Panc1 (cell line): ENCODE results near the gene VOPP1. TPM values are rescaled to one million over a fixed set of nuclear protein-coding genes. Genes with fewer than 3 reads are reported as not detected.

Experiments
- ATAC-seq: fragments of 200-7000 bp; cut with Tn5 transposase; 2 replicates; pipeline ENCODE4 v1.9.1; 2020; ENCODE audit warnings: mild to moderate bottlenecking, moderate library complexity
- BruUV-seq: library from RNA; stranded (reverse); fragments of 400-500 nt; replicated peaks from 2 replicates; lab custom pipeline; 2021; lab: Mats Ljungman, UMichigan
- CTCF ChIA-PET: fragments of 300-600 bp; sonication (Branson Sonifier 250); formaldehyde crosslinking; loops from one replicate; lab custom pipeline; 2022; ENCODE audit warnings: antibody characterized with exemption; lab: Charles Lee
- POLR2A ChIA-PET: fragments of 300-600 bp; sonication (Branson Sonifier 250); formaldehyde crosslinking; loops from one replicate; lab custom pipeline; 2022; ENCODE audit warnings: antibody characterized with exemption; lab: Charles Lee
- DNase-seq: peaks from one replicate; pipeline ENCODE4 v3.0.0-alpha.2; 2010; ENCODE audit warnings: low read depth, low spot score
- H3K27ac ChIP-seq: 2 replicates; pipeline ENCODE4 v1.5.1; 2011; ENCODE audit warnings: mild to moderate bottlenecking, low read length, inconsistent platforms
- H3K27me3 ChIP-seq: fragments of 200-500 bp; sonication (Bioruptor generic); 2 replicates; pipeline ENCODE4 v1.6.0; 2014; ENCODE audit warnings: low read length, inconsistent platforms; ENCODE audit not compliant: control insufficient read depth, insufficient read depth
- H3K36me3 ChIP-seq: fragments of 200-500 bp; sonication (Bioruptor generic); 2 replicates; pipeline ENCODE4 v1.5.1; 2014; ENCODE audit warnings: inconsistent platforms, mild to moderate bottlenecking, low read length, moderate library complexity; ENCODE audit not compliant: control insufficient read depth, insufficient read depth
- H3K4me1 ChIP-seq: 2 replicates; pipeline ENCODE4 v1.5.1; 2011; ENCODE audit warnings: inconsistent platforms, mild to moderate bottlenecking, low read length, moderate library complexity; ENCODE audit not compliant: control insufficient read depth, insufficient read depth
- H3K4me3 ChIP-seq, 2 experiments: 2 replicates each; pipeline ENCODE4 v1.5.1; 2011 to 2012; ENCODE audit warnings: low read depth in 2 of 2, low read length in 2 of 2, mild to moderate bottlenecking in 2 of 2, inconsistent platforms in 1 of 2, moderate library complexity in 1 of 2
- H3K9me3 ChIP-seq: fragments of 200-500 bp; sonication (Bioruptor generic); 2 replicates; pipeline ENCODE4 v1.5.1; 2014; ENCODE audit warnings: low read depth, mild to moderate bottlenecking, inconsistent platforms, low read length, moderate library complexity; ENCODE audit not compliant: control insufficient read depth, insufficient read depth
- CTCF ChIP-seq: fragments of 450-650 bp; IDR thresholded peaks from 2 replicates; pipeline ENCODE4 v1.5.1; 2017; ENCODE audit warnings: mild to moderate bottlenecking
- POLR2AphosphoS5 ChIP-seq: IDR thresholded peaks from 2 replicates; pipeline ENCODE4 v1.6.1; 2012; ENCODE audit warnings: mild to moderate bottlenecking, low read depth, low read length, moderate library complexity
- REST ChIP-seq, 2 experiments: IDR thresholded peaks; 2 replicates each; pipeline ENCODE4 v1.6.1; 2011 to 2012; ENCODE audit warnings: low read depth in 2 of 2, control low read depth in 1 of 2, low read length in 1 of 2, mild to moderate bottlenecking in 1 of 2, moderate library complexity in 1 of 2; ENCODE audit not compliant: insufficient read depth in 1 of 2
- SIN3A ChIP-seq: IDR thresholded peaks from 2 replicates; pipeline ENCODE4 v1.6.1; 2012; ENCODE audit warnings: low read depth, mild to moderate bottlenecking, low read length, moderate library complexity, borderline replicate concordance; ENCODE audit not compliant: insufficient read depth
- TCF7L2 ChIP-seq: IDR thresholded peaks from 2 replicates; pipeline ENCODE4 v1.6.1; 2011; ENCODE audit warnings: mild to moderate bottlenecking, low read depth, low read length, inconsistent platforms
- in situ Hi-C: cut with HindIII; loops from 2 replicates; pipeline ENCODE4 v1.10.0; 2016; ENCODE audit warnings: low sequenced_read_pairs, low pct_unique_long_range_greater_than_20kb
- intact Hi-C: fragments of 100-400 bp; cut with micrococcal nuclease; formaldehyde crosslinking; loops from one replicate; pipeline ENCODE4 v1.10.0; 2022; ENCODE audit not compliant: unreplicated experiment
- total RNA-seq: library from RNA; stranded (reverse); gene quantifications from one replicate; pipeline ENCODE4 v1.2.1, GENCODE V29; 2021; ENCODE audit not compliant: unreplicated experiment

Gene VOPP1
- total RNA-seq, 1 experiment from 2014 or later: 131 TPM

- ChIA-PET CTCF (no interaction called here), POLR2A (no interaction called here)
- no peak overlapping the region for H3K4me3 ChIP-seq
- TF ChIP-seq POLR2AphosphoS5: no peak
- no peak for TF ChIP-seq REST (IDR thresholded peaks at IDR 0.05; ENCODE audit: insufficient read depth in 1 of 2, low read depth in 2 of 2, low read length in 1 of 2)
- no peak for TF ChIP-seq TCF7L2
- no peak for TF ChIP-seq SIN3A
- no peak for TF ChIP-seq CTCF
- ATAC-seq (no peak), DNase-seq (no peak)
- intact Hi-C loops (no loop called here), in situ Hi-C loops (no loop called here)
- no peaks in the 10 kb centered on the region for H3K27me3 ChIP-seq
- H3K36me3 ChIP-seq: no peaks in the 10 kb centered on the region
- no peaks in the 10 kb centered on the region for H3K9me3 ChIP-seq
- no peaks in the 10 kb centered on the region for H3K4me1 ChIP-seq
- no peak overlapping the region for H3K27ac ChIP-seq
- no TSS peak for BruUV-seq
These were observed 86.1 kb downstream of the VOPP1 start for GRCh38 chr7:55486192-55486590.

GRCh38 chr7:55485501-55486191 lies 86.7 kb downstream of the VOPP1 start:
- DNase-seq: no peak
- no TSS peak for BruUV-seq

More at GRCh38 chr7:55485501-55486191, 86.7 kb downstream of the VOPP1 start:
- Histone ChIP-seq H3K27ac (no peak overlapping the region), H3K36me3 (no peaks in the 10 kb centered on the region), H3K4me3 (no peak overlapping the region), H3K9me3 (no peaks in the 10 kb centered on the region), H3K27me3 (no peaks in the 10 kb centered on the region), H3K4me1 (no peaks in the 10 kb centered on the region)
- in situ Hi-C loops: no loop called here
- intact Hi-C loops: no loop called here
- no peak for ATAC-seq
- ChIA-PET CTCF (no interaction called here), POLR2A (no interaction called here)
- TF ChIP-seq POLR2AphosphoS5 (no peak), TCF7L2 (no peak), SIN3A (no peak), REST (IDR thresholded peaks at IDR 0.05; ENCODE audit: insufficient read depth in 1 of 2, low read depth in 2 of 2, low read length in 1 of 2) (no peak), CTCF (no peak)
